ENCODE measurements around the gene POU2F1. TPM values are rescaled to one million over a fixed set of nuclear protein-coding genes. Genes with fewer than 3 reads are reported as not detected.

The POU2F1 gene
- polyA plus RNA-seq, 1 donor (not counting 4 experiments of a cell fraction or from before 2014, with no cell fraction given) = 3.2 TPM

DNA sequence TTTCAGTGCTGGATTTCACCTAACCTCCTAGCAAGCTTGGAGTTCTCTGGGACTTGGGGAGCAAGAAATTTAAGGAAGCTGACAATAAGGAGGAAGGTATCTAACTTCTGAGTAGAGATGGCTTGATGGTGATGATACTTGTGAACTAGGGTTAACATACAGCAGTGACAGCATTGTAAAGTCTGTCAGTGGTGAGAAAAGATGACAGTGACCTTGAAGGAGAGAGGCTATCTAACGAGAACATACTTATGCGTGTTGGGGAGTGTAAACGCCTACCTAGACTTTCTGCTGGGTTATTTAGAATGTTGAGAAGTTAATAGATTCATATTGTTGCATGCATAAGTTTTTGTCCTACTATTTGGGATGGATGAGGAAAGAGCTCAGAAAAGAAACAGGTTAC, 16.3 kb downstream of the POU2F1 start:
- Histone ChIP-seq H3K4me1 (ENCODE audit: control insufficient read depth, extremely low read depth, insufficient read depth, low read length) (peaks cover 5% of the 10 kb centered on the region), H2AFZ (ENCODE audit: control insufficient read depth, low read length) (no peak overlapping the region), H3K4me2 (ENCODE audit: control insufficient read depth, extremely low read depth, insufficient read depth, low read depth, low read length) (no peak overlapping the region), H3K9ac (ENCODE audit: control insufficient read depth, extremely low read depth, insufficient read depth, low read length) (no peak overlapping the region), H3K79me2 (ENCODE audit: control insufficient read depth, insufficient read depth, low read length) (peaks cover 30% of the 10 kb centered on the region), H3K27me3 (ENCODE audit: control insufficient read depth, extremely low read depth, insufficient read depth, low read length) (no peaks in the 10 kb centered on the region), H3K9me1 (ENCODE audit: control insufficient read depth, extremely low read depth, insufficient read depth, low read length) (no peaks in the 10 kb centered on the region), H4K20me1 (ENCODE audit: control insufficient read depth, extremely low read depth, insufficient read depth, low read length) (no peaks in the 10 kb centered on the region), H3K9me3 (ENCODE audit: control insufficient read depth, low read depth, low read length) (no peaks in the 10 kb centered on the region), H3K27ac (ENCODE audit: control insufficient read depth, insufficient read depth, low read length) (no peak overlapping the region), H3K36me3 (ENCODE audit: control insufficient read depth in 2 of 2, extremely low read depth in 1 of 2, insufficient read depth in 2 of 2, low read length in 2 of 2) (no peaks in the 10 kb centered on the region), H3K4me3 (ENCODE audit: control insufficient read depth in 2 of 3, extremely low read depth in 1 of 3, insufficient read depth in 2 of 3, low read depth in 1 of 3, low read length in 3 of 3) (no peak overlapping the region)
- FAIRE-seq = no peak
- TF ChIP-seq, protein P1, sequence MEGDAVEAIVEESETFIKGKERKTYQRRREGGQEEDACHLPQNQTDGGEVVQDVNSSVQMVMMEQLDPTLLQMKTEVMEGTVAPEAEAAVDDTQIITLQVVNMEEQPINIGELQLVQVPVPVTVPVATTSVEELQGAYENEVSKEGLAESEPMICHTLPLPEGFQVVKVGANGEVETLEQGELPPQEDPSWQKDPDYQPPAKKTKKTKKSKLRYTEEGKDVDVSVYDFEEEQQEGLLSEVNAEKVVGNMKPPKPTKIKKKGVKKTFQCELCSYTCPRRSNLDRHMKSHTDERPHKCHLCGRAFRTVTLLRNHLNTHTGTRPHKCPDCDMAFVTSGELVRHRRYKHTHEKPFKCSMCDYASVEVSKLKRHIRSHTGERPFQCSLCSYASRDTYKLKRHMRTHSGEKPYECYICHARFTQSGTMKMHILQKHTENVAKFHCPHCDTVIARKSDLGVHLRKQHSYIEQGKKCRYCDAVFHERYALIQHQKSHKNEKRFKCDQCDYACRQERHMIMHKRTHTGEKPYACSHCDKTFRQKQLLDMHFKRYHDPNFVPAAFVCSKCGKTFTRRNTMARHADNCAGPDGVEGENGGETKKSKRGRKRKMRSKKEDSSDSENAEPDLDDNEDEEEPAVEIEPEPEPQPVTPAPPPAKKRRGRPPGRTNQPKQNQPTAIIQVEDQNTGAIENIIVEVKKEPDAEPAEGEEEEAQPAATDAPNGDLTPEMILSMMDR (optimal IDR thresholded peaks at IDR 0.05 in 1 of 3, IDR thresholded peaks at IDR 0.05 in 1 of 3, conservative IDR thresholded peaks at IDR 0.05 in 1 of 3; ENCODE audit: extremely low read depth in 1 of 3, insufficient read depth in 2 of 3, low read length in 3 of 3) = no peak
- no peak for TF ChIP-seq EZH2 (IDR thresholded peaks at IDR 0.05; ENCODE audit: low read length)
- DNase-seq (ENCODE audit: low read depth, low spot score) = no peak
- dilution Hi-C loops (cut with MboI; ENCODE audit: extremely low pct_ligation_motif_present, low sequenced_read_pairs) = no loop called here

- dilution Hi-C loops (cut with MboI; ENCODE audit: extremely low pct_ligation_motif_present, low sequenced_read_pairs) = no loop called here
- H3K27ac ChIP-seq (ENCODE audit: control insufficient read depth, insufficient read depth, low read length) = no peak overlapping the region
- no peak overlapping the region for H3K4me2 ChIP-seq (ENCODE audit: control insufficient read depth, extremely low read depth, insufficient read depth, low read depth, low read length)
- TF ChIP-seq, protein P1 (optimal IDR thresholded peaks at IDR 0.05 in 1 of 3, IDR thresholded peaks at IDR 0.05 in 1 of 3, conservative IDR thresholded peaks at IDR 0.05 in 1 of 3; ENCODE audit: extremely low read depth in 1 of 3, insufficient read depth in 2 of 3, low read length in 3 of 3) = no peak
- no peak for TF ChIP-seq EZH2 (IDR thresholded peaks at IDR 0.05; ENCODE audit: low read length)
- H3K79me2 ChIP-seq (ENCODE audit: control insufficient read depth, insufficient read depth, low read length) = peaks cover 24% of the 10 kb centered on the region
- no peak overlapping the region for H3K4me3 ChIP-seq (ENCODE audit: control insufficient read depth in 2 of 3, extremely low read depth in 1 of 3, insufficient read depth in 2 of 3, low read depth in 1 of 3, low read length in 3 of 3)
- FAIRE-seq = no peak
- DNase-seq (ENCODE audit: low read depth, low spot score) = no peak
- no peak overlapping the region for H2AFZ ChIP-seq (ENCODE audit: control insufficient read depth, low read length)
- no peaks in the 10 kb centered on the region for H3K9me3 ChIP-seq (ENCODE audit: control insufficient read depth, low read depth, low read length)
- no peaks in the 10 kb centered on the region for H3K36me3 ChIP-seq (ENCODE audit: control insufficient read depth in 2 of 2, extremely low read depth in 1 of 2, insufficient read depth in 2 of 2, low read length in 2 of 2)
- peaks cover 5% of the 10 kb centered on the region for H3K4me1 ChIP-seq (ENCODE audit: control insufficient read depth, extremely low read depth, insufficient read depth, low read length)
- no peaks in the 10 kb centered on the region for H4K20me1 ChIP-seq (ENCODE audit: control insufficient read depth, extremely low read depth, insufficient read depth, low read length)
- H3K9me1 ChIP-seq (ENCODE audit: control insufficient read depth, extremely low read depth, insufficient read depth, low read length) = no peaks in the 10 kb centered on the region
- no peaks in the 10 kb centered on the region for H3K27me3 ChIP-seq (ENCODE audit: control insufficient read depth, extremely low read depth, insufficient read depth, low read length)
- no peak overlapping the region for H3K9ac ChIP-seq (ENCODE audit: control insufficient read depth, extremely low read depth, insufficient read depth, low read length)
Observed at GRCh38 chr1:167238713-167239112, 18.0 kb downstream of the POU2F1 start.
